Breast epithelium (tissue), 3 donors: ENCODE measurements around the gene C1orf185.

Experiments
- POLR2A ChIP-seq: fragments of 450-650 bp; IDR thresholded peaks from one replicate; pipeline ENCODE4 v1.6.1; 2016; ENCODE audit warnings: antibody characterized with exemption, mild to moderate bottlenecking, moderate library complexity
- TF ChIP-seq, protein P1 (sequence below), 3 donors: fragments of 450-650 bp; IDR thresholded peaks; one replicate each; pipeline ENCODE4 v1.5.1; 2016 to 2017; ENCODE audit warnings: antibody characterized with exemption in 3 of 3, mild to moderate bottlenecking in 3 of 3, moderate library complexity in 3 of 3

- TF ChIP-seq POLR2A = no peak
- TF ChIP-seq, protein P1, sequence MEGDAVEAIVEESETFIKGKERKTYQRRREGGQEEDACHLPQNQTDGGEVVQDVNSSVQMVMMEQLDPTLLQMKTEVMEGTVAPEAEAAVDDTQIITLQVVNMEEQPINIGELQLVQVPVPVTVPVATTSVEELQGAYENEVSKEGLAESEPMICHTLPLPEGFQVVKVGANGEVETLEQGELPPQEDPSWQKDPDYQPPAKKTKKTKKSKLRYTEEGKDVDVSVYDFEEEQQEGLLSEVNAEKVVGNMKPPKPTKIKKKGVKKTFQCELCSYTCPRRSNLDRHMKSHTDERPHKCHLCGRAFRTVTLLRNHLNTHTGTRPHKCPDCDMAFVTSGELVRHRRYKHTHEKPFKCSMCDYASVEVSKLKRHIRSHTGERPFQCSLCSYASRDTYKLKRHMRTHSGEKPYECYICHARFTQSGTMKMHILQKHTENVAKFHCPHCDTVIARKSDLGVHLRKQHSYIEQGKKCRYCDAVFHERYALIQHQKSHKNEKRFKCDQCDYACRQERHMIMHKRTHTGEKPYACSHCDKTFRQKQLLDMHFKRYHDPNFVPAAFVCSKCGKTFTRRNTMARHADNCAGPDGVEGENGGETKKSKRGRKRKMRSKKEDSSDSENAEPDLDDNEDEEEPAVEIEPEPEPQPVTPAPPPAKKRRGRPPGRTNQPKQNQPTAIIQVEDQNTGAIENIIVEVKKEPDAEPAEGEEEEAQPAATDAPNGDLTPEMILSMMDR (IDR thresholded peaks at IDR 0.05) = no peak
Measured at GRCh38 chr1:51190961-51191360, 88.9 kb downstream of the C1orf185 start.
